A673 (cell line): Measurements from ENCODE around the gene CYTH4. TPM values are rescaled to one million over a fixed set of nuclear protein-coding genes. Genes with fewer than 3 reads are reported as not detected.

Source experiments
- BruUV-seq: library from RNA; stranded (reverse); fragments of 400-500 nt; replicated peaks from 2 replicates; lab custom pipeline; 2021; lab: Mats Ljungman, UMichigan
- CTCF ChIA-PET: fragments of 300-600 bp; sonication (Branson Sonifier 250); formaldehyde crosslinking; loops from one replicate; lab custom pipeline; 2022; ENCODE audit warnings: antibody characterized with exemption; lab: Charles Lee
- POLR2A ChIA-PET: fragments of 300-600 bp; sonication (Branson Sonifier 250); formaldehyde crosslinking; loops from one replicate; lab custom pipeline; 2022; ENCODE audit warnings: antibody characterized with exemption; ENCODE audit not compliant: low non-redundant PET; lab: Charles Lee
- DNase-seq: peaks from one replicate; pipeline ENCODE4 v3.0.0-alpha.2; 2015; ENCODE audit warnings: low spot score
- H3K27ac ChIP-seq: fragments of 200-600 bp; sonication (generic); 2 replicates; pipeline ENCODE4 v1.5.1; 2016; ENCODE audit warnings: mixed run types, low read depth, mild to moderate bottlenecking, mixed read lengths, antibody characterized with exemption, low read length; ENCODE audit not compliant: poor library complexity, severe bottlenecking
- H3K27me3 ChIP-seq: fragments of 200-600 bp; sonication (generic); replicated peaks from 2 replicates; pipeline ENCODE4 v1.6.1; 2017; ENCODE audit warnings: mixed run types, low read depth, mild to moderate bottlenecking, mixed read lengths, antibody characterized with exemption, low read length; ENCODE audit not compliant: insufficient read depth, poor library complexity
- H3K36me3 ChIP-seq: fragments of 200-600 bp; sonication (generic); 2 replicates; pipeline ENCODE4 v1.6.1; 2016; ENCODE audit warnings: mixed run types, mild to moderate bottlenecking, mixed read lengths, antibody characterized with exemption, low read length; ENCODE audit not compliant: insufficient read depth, poor library complexity, severe bottlenecking
- H3K4me1 ChIP-seq: fragments of 200-600 bp; sonication (generic); 2 replicates; pipeline ENCODE4 v1.6.1; 2017; ENCODE audit warnings: mixed run types, mild to moderate bottlenecking, mixed read lengths, antibody characterized with exemption, low read length; ENCODE audit not compliant: insufficient read depth, poor library complexity, severe bottlenecking
- H3K4me3 ChIP-seq: fragments of 200-600 bp; sonication (generic); 2 replicates; pipeline ENCODE4 v1.5.1; 2016; ENCODE audit warnings: low read depth, mixed run types, mild to moderate bottlenecking, mixed read lengths, low read length; ENCODE audit not compliant: poor library complexity, severe bottlenecking
- H3K9me3 ChIP-seq: fragments of 200-600 bp; sonication (generic); 2 replicates; pipeline ENCODE4 v1.6.1; 2016; ENCODE audit warnings: mixed run types, low read depth, mild to moderate bottlenecking, mixed read lengths, antibody characterized with exemption, low read length; ENCODE audit not compliant: poor library complexity, severe bottlenecking
- EZH2 ChIP-seq: fragments of 200-600 bp; sonication (generic); IDR thresholded peaks from 2 replicates; pipeline ENCODE4 v1.6.1; 2017; ENCODE audit warnings: borderline replicate concordance, low read depth, mild to moderate bottlenecking, mixed read lengths, antibody characterized with exemption, low read length; ENCODE audit not compliant: poor library complexity, severe bottlenecking
- intact Hi-C: fragments of 100-400 bp; cut with micrococcal nuclease; formaldehyde crosslinking; loops from one replicate; pipeline ENCODE4 v1.10.0; 2022; ENCODE audit not compliant: unreplicated experiment
- total RNA-seq: library from RNA; stranded (reverse); gene quantifications from 2 replicates; pipeline ENCODE4 v1.2.3, GENCODE V29; 2021
- TF ChIP-seq, protein P1 (sequence below): fragments of 300-800, 200-600 bp; sonication (generic); conservative IDR thresholded peaks from 2 replicates; pipeline ENCODE4 v1.5.1; 2017; ENCODE audit warnings: low read depth, mild to moderate bottlenecking, antibody characterized with exemption, low read length, moderate library complexity, mixed read lengths

CYTH4 gene
- total RNA-seq, 1 experiment from 2014 or later: not detected

DNA sequence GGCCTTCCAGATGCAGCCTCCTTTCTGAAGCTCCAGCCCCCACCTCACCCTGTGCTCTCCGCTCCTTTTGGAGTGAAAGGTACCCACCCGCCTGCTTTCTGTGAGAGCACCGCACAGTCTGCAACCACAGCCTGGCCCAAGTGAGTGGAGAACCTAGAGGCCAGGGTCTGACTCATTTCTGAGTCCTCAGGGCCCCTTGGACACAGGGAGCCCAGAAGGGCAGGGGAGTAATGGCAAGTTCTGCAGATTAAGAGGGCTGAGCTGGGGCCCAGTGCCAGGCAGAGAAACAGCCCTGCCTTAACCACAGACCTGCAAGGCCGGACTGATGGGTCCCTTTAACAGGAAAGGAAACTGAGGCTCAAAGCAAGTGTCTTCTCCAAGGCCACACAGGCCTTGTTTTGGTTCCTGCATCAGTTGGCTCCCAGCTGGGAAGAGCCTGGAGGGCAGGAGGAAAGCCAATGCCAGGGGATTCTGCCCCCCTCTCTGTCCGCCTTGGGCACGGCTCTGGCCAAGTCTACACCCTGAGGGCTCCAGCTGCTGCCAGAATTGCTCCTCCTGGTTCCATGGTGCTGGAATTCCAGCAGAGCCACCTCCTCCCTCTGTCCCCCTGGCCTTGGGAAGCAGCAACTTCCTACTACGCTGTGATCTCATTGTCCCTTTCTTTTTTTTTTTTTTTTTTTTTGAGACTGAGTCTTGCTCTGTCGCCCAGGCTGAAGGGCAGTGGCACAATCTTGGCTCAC lies 55.1 kb downstream of the CYTH4 start:
- no peak for DNase-seq
- peaks cover 20% of the 10 kb centered on the region for H3K27me3 ChIP-seq
- no peak overlapping the region for H3K27ac ChIP-seq
- H3K4me3 ChIP-seq: no peak overlapping the region
- CTCF ChIA-PET: no interaction called here
- H3K9me3 ChIP-seq: no peaks in the 10 kb centered on the region
- no TSS peak for BruUV-seq
- no peak for TF ChIP-seq EZH2
- TF ChIP-seq, protein P1, sequence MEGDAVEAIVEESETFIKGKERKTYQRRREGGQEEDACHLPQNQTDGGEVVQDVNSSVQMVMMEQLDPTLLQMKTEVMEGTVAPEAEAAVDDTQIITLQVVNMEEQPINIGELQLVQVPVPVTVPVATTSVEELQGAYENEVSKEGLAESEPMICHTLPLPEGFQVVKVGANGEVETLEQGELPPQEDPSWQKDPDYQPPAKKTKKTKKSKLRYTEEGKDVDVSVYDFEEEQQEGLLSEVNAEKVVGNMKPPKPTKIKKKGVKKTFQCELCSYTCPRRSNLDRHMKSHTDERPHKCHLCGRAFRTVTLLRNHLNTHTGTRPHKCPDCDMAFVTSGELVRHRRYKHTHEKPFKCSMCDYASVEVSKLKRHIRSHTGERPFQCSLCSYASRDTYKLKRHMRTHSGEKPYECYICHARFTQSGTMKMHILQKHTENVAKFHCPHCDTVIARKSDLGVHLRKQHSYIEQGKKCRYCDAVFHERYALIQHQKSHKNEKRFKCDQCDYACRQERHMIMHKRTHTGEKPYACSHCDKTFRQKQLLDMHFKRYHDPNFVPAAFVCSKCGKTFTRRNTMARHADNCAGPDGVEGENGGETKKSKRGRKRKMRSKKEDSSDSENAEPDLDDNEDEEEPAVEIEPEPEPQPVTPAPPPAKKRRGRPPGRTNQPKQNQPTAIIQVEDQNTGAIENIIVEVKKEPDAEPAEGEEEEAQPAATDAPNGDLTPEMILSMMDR: no peak
- no peaks in the 10 kb centered on the region for H3K36me3 ChIP-seq
- POLR2A ChIA-PET: no interaction called here
- intact Hi-C loops: no loop called here
- H3K4me1 ChIP-seq: peaks cover 14% of the 10 kb centered on the region

DNA sequence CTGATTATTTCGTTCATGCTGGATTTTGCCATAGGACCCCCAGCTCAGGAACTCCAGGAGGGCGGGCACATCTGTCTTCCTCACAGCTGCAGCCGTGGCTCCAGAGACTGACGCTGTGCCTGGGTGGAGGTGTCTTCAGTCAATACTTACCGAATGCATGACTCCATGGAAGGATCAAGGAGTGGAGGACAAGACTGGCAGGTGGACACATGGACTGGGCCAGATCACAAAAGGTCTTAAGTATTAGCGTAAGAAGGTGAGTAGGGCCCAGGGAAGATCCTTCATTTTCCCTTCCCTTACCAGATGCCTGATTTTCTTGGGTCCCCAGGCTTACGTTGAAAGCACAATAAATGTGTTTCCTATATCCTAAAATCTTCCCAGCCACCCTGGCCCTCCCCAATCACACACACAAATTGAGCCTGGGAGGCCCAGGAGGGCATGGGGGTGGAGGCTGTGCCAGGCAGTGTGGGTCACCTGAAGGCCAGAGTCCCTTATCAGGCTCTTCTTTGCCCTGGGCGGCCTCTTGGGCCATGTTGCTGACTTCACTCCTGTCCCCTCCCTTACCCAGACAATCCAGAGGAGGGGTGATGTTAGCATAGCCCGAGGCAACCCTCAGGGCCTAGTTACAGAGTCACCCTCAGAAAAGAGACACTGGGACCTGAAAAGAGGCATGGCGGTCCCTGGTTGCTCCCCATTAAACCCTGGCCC lies 56.4 kb downstream of the CYTH4 start:
- intact Hi-C loops: no loop called here
- BruUV-seq: no TSS peak
- Histone ChIP-seq H3K4me3 (no peak overlapping the region), H3K27me3 (peaks cover 19% of the 10 kb centered on the region), H3K27ac (no peak overlapping the region), H3K36me3 (no peaks in the 10 kb centered on the region), H3K9me3 (no peaks in the 10 kb centered on the region), H3K4me1 (peaks cover 14% of the 10 kb centered on the region)
- CTCF ChIA-PET: no interaction called here
- POLR2A ChIA-PET: no interaction called here
- no peak for DNase-seq
- TF ChIP-seq, protein P1: no peak
- TF ChIP-seq EZH2: no peak

DNA sequence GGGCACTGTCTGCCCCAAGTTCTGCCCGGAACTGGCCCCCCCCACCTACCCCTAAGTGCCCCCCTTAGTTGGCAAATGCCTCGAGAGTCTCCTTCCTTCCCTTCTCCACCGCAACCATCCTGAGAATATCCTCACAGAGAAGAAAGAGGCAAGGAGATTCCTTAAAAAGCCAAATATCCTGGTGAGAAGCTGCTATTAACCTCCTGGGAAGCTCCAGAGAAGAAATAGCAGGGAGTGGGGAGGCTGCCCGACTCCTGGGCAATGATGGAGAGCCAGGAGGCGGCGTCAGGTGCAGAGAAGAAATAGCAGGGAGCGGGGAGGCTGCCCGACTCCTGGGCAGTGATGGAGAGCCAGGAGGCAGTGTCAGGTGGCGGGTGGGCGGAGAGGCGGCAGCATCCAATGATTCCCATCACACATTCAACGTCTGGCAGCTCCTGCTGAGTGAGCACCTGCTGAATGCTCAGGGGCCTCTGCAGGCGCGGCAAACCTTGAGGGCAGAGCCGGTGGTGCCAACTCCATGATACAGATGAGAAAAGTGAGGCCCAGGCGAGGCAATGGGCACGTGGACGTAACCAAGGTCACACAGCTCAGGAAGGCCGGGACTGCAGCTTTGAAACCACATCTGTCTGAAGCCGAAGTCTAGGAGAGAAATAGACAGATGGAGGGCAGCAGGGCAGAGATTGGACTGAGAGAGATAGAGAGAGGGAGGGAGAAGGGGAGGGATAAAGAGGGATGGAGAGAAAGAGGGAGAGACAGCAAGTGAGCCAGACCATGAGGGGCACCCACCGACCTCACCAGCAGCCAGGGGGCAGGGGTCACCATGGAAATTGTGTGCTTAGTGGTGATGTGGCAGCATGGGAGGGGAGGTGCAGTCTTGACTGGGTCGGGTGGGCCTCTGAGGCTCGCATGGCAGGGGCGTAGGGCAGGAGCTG lies 58.3 kb downstream of the CYTH4 start:
- ChIA-PET CTCF (interaction anchor here (0.6 kb wide), 1 partner anchor 35 kb away, joined by 3 read pairs; no protein-coding TSS in a partner anchor), POLR2A (no interaction called here)
- no peak for DNase-seq
- no peaks in the 10 kb centered on the region for H3K36me3 ChIP-seq
- no peak overlapping the region for H3K27ac ChIP-seq
- H3K4me3 ChIP-seq: no peak overlapping the region
- intact Hi-C loops: no loop called here
- H3K27me3 ChIP-seq: no peaks in the 10 kb centered on the region
- no TSS peak for BruUV-seq
- no peaks in the 10 kb centered on the region for H3K9me3 ChIP-seq
- no peak for TF ChIP-seq EZH2
- TF ChIP-seq, protein P1: no peak
- H3K4me1 ChIP-seq: peaks cover 1% of the 10 kb centered on the region
